Fibroblast of lung (primary cell): ENCODE measurements around the gene LRRC3. TPM values are rescaled to one million over a fixed set of nuclear protein-coding genes. Genes with fewer than 3 reads are reported as not detected.
"Not testable (repeated sequence)": the region's sequence is repeated elsewhere in the genome, so short reads cannot be mapped to it uniquely, and the experiment has no call there.

Source experiments
- DNase-seq, 2 donors: peaks; one replicate each; pipeline versions ENCODE4 v3.0.0 to v3.0.0-alpha.2; 2010; ENCODE audit warnings: low read depth in 2 of 2
- H2AFZ ChIP-seq: 2 replicates; pipeline ENCODE4 v1.5.1; 2012; ENCODE audit warnings: low read length, control low read depth, inconsistent platforms
- H3K27ac ChIP-seq: 2 replicates; pipeline ENCODE4 v1.5.1; 2011; ENCODE audit warnings: low read length, control low read depth; ENCODE audit not compliant: insufficient read depth
- H3K27me3 ChIP-seq: 2 replicates; pipeline ENCODE4 v1.5.1; 2011; ENCODE audit warnings: mild to moderate bottlenecking, low read length; ENCODE audit not compliant: control insufficient read depth, insufficient read depth
- H3K36me3 ChIP-seq: 2 replicates; pipeline ENCODE4 v1.5.1; 2011; ENCODE audit warnings: low read length; ENCODE audit not compliant: control insufficient read depth, insufficient read depth
- H3K4me1 ChIP-seq: 2 replicates; pipeline ENCODE4 v1.5.1; 2011; ENCODE audit warnings: low read length; ENCODE audit not compliant: control insufficient read depth, insufficient read depth; ENCODE audit errors: extremely low read depth
- H3K4me2 ChIP-seq: 2 replicates; pipeline ENCODE4 v1.5.1; 2011; ENCODE audit warnings: low read length, control low read depth; ENCODE audit not compliant: insufficient read depth; ENCODE audit errors: extremely low read depth
- H3K4me3 ChIP-seq, 4 experiments: fragments of 200-600 bp in 1 of 4; sonication (generic) in 1 of 4; replicated peaks in 1 of 4; 2 replicates each; pipeline ENCODE4 v1.5.1; 2011 to 2016; ENCODE audit warnings: low read length in 4 of 4, low read depth in 3 of 4, mild to moderate bottlenecking in 3 of 4, control low read depth in 2 of 4, inconsistent platforms in 1 of 4, mixed read lengths in 1 of 4; ENCODE audit not compliant: insufficient read depth in 1 of 4; ENCODE audit errors: control extremely low read depth in 1 of 4
- H3K79me2 ChIP-seq: 2 replicates; pipeline ENCODE4 v1.5.1; 2012; ENCODE audit warnings: mild to moderate bottlenecking, low read length, inconsistent platforms; ENCODE audit not compliant: control insufficient read depth, insufficient read depth
- H3K9ac ChIP-seq: 2 replicates; pipeline ENCODE4 v1.5.1; 2011; ENCODE audit warnings: mild to moderate bottlenecking, low read length, control low read depth; ENCODE audit not compliant: insufficient read depth
- H3K9me3 ChIP-seq: 2 replicates; pipeline ENCODE4 v1.5.1; 2012; ENCODE audit warnings: low read depth, low read length; ENCODE audit not compliant: control insufficient read depth, insufficient read depth
- H4K20me1 ChIP-seq: 2 replicates; pipeline ENCODE4 v1.5.1; 2011; ENCODE audit warnings: low read length; ENCODE audit not compliant: control insufficient read depth, insufficient read depth; ENCODE audit errors: extremely low read depth
- CTCF ChIP-seq, 2 donors: IDR thresholded peaks in 1 of 2; conservative IDR thresholded peaks in 1 of 2; 1 replicate in 1 of 2; 2 replicates in 1 of 2; pipeline ENCODE4 v1.5.1; 2011 to 2012; ENCODE audit warnings: low read length in 2 of 2, control low read depth in 1 of 2, inconsistent platforms in 1 of 2, low read depth in 1 of 2, mild to moderate bottlenecking in 1 of 2
- EZH2 ChIP-seq: IDR thresholded peaks from 2 replicates; pipeline ENCODE4 v1.5.1; 2012; ENCODE audit warnings: low read length, control low read depth, mild to moderate bottlenecking; ENCODE audit errors: missing control alignments
- polyA plus RNA-seq, 2 donors: library from polyadenylated mRNA; depleted of rRNA in 1 of 2; stranded (reverse) in 1 of 2; unstranded in 1 of 2; fragments of >200 nt; gene quantifications; 2 replicates each; pipeline ENCODE4 v1.2.1, GENCODE V29; 2011 to 2012; ENCODE audit warnings: missing spikeins in 1 of 2
- total RNA-seq: library from RNA; depleted of rRNA; stranded (reverse); fragments of >200 nt; gene quantifications from 2 replicates; pipeline ENCODE4 v1.2.1, GENCODE V29; 2014

LRRC3 gene
- total and polyA plus RNA-seq, 2 donors (not counting 1 experiment from before 2014, with no cell fraction given) = 0.50 to 0.52 TPM

GRCh38 chr21:44500111-44500510 lies 44.8 kb downstream of the LRRC3 start:
- no peak overlapping the region for H3K27ac ChIP-seq
- H3K36me3 ChIP-seq = no peaks in the 10 kb centered on the region
- H3K4me1 ChIP-seq = no peaks in the 10 kb centered on the region
- no peak overlapping the region for H2AFZ ChIP-seq
- DNase-seq = no peak
- H4K20me1 ChIP-seq = no peaks in the 10 kb centered on the region
- H3K79me2 ChIP-seq = no peaks in the 10 kb centered on the region
- H3K9ac ChIP-seq = no peak overlapping the region
- H3K27me3 ChIP-seq = no peaks in the 10 kb centered on the region
- no peak overlapping the region for H3K4me3 ChIP-seq
- TF ChIP-seq CTCF (conservative IDR thresholded peaks at IDR 0.05 in 1 of 2, IDR thresholded peaks at IDR 0.05 in 1 of 2; ENCODE audit: low read depth in 1 of 2, low read length in 2 of 2) = no peak
- no peak for TF ChIP-seq EZH2
- no peak overlapping the region for H3K4me2 ChIP-seq
- no peaks in the 10 kb centered on the region for H3K9me3 ChIP-seq

DNA sequence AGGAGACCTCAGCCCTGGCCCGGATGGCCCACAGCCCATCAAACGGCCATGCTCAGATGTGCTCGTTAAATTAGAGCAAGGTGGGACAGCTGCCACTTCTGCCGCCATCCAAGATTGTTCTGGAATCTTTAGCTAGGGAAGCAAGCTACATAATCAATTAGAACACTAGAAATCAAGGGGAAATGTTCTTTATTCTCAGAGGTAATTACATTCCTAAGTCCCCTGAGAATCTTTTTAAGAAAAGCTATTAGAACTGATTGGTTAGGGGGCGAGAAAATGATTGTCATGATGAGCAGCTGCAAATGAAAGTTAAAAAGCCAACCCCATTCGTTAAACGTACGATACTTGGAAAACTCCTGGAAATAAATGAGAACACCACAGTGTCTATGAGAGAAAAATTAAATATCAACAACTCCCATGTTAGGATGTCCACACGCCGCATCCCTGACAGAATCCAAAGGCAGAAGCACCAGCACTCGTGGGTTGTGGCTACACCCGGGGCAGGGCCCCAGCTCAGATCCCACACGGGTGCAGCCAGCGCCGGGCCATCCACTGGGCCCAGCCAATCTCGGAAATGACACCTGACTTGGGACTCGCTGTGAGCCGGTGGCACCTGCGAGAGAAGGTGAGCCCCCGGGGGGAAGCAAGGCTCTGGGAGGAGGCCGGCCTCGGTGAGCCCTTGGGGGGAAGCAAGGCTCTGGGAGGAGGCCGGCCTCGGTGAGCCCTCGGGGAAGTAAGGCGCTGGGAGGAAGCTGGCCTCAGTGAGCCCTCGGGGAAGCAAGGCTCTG lies 47.1 kb downstream of the LRRC3 start:
- Histone ChIP-seq H3K27me3 (no peaks in the 10 kb centered on the region), H3K4me1 (no peaks in the 10 kb centered on the region), H3K27ac (no peak overlapping the region), H3K4me2 (no peak overlapping the region), H3K9me3 (no peaks in the 10 kb centered on the region), H3K79me2 (no peaks in the 10 kb centered on the region), H3K9ac (no peak overlapping the region), H4K20me1 (no peaks in the 10 kb centered on the region), H3K36me3 (no peaks in the 10 kb centered on the region), H2AFZ (no peak overlapping the region), H3K4me3 (no peak overlapping the region)
- DNase-seq = no peak
- TF ChIP-seq CTCF (conservative IDR thresholded peaks at IDR 0.05 in 1 of 2, IDR thresholded peaks at IDR 0.05 in 1 of 2; ENCODE audit: low read depth in 1 of 2, low read length in 2 of 2) (no peak), EZH2 (no peak)

DNA sequence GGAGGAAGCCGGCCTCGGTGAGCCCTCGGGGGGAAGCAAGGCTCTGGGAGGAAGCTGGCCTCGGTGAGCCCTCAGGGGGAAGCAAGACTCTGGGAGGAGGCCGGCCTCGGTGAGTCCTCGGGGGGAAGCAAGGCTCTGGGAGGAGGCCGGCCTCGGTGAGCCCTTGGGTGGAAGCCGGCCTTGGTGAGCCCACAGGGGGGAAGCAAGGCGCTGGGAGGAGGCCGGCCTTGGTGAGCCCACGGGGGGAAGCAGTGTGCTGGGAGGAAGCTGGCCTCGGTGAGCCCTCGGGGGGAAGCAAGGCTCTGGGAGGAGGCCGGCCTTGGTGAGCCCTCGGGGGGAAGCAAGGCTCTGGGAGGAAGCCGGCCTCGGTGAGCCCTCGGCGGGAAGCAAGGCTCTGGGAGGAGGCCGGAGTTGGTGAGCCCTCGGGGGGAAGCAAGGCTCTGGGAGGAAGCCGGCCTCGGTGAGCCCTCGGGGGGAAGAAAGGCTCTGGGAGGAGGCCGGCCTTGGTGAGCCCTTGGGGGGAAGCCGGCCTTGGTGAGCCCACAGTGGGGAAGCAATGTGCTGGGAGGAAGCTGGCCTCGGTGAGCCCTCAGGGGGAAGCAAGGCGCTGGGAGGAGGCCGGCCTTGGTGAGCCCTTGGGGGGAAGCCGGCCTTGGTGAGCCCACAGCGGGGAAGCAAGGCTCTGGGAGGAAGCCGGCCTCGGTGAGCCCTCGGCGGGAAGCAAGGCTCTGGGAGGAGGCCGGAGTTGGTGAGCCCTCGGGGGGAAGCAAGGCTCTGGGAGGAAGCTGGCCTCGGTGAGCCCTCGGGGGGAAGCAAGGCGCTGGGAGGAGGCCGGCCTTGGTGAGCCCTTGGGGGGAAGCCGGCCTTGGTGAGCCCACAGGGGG lies 47.9 kb downstream of the LRRC3 start:
- not testable (repeated sequence) for DNase-seq, H3K4me3 ChIP-seq, H4K20me1 ChIP-seq, H3K4me1 ChIP-seq, H3K27me3 ChIP-seq, H3K79me2 ChIP-seq, H3K9me3 ChIP-seq, H3K27ac ChIP-seq, H3K4me2 ChIP-seq, H2AFZ ChIP-seq, H3K9ac ChIP-seq, H3K36me3 ChIP-seq
